ENCODE data around the gene GALNT1. TPM values are rescaled to one million over a fixed set of nuclear protein-coding genes. Genes with fewer than 3 reads are reported as not detected.

The GALNT1 gene
- total and polyA plus RNA-seq, 10 of the 15 experiments (the other 5 are each of a cell fraction or from before 2014, with no cell fraction given) = 8.0 to 53.7 (median 29.9) TPM

- TF ChIP-seq MTA2 (IDR thresholded peaks at IDR 0.05; ENCODE audit: low read depth) (no peak), IKZF2 (IDR thresholded peaks at IDR 0.05) (no peak), NR2C2 (IDR thresholded peaks at IDR 0.05; ENCODE audit: borderline replicate concordance, control insufficient read depth, insufficient read length, low read depth) (no peak), HDGF (IDR thresholded peaks at IDR 0.05) (no peak), ASH2L (IDR thresholded peaks at IDR 0.05; ENCODE audit: borderline replicate concordance, low read depth) (no peak), ZNF207 (IDR thresholded peaks at IDR 0.05; ENCODE audit: borderline replicate concordance) (no peak), KAT2A (conservative IDR thresholded peaks at IDR 0.05; ENCODE audit: control insufficient read depth, low read depth, low read length) (no peak), PAX8 (IDR thresholded peaks at IDR 0.05) (no peak)
Measured at GRCh38 chr18:35646449-35646848, 64.9 kb downstream of the GALNT1 start (continued).

GRCh38 chr18:35653392-35654135 is 72.0 kb downstream of the GALNT1 start:
- BruUV-seq (replicated peaks) = no TSS peak
- DNase-seq (ENCODE audit: low read depth, low spot score) (no peak), ATAC-seq (no peak), FAIRE-seq (no peak)
- Histone ChIP-seq H3K9ac (ENCODE audit: control insufficient read depth, insufficient read depth, low read length) (no peak overlapping the region), H3K4me2 (ENCODE audit: control insufficient read depth, insufficient read depth) (no peak overlapping the region), H2AFZ (ENCODE audit: control insufficient read depth, low read depth, low read length) (no peak overlapping the region), H3K9me3 (replicated peaks; ENCODE audit: control insufficient read depth, insufficient read depth, low read length) (no peaks in the 10 kb centered on the region), H4K20me1 (ENCODE audit: control insufficient read depth, insufficient read depth) (no peaks in the 10 kb centered on the region), H3K36me3 (ENCODE audit: control insufficient read depth in 2 of 2, insufficient read depth in 2 of 2, low read length in 1 of 2) (no peaks in the 10 kb centered on the region; a peak in 1 of 4 replicates), H3K27me3 (replicated peaks in 1 of 2; ENCODE audit: control insufficient read depth in 2 of 2, insufficient read depth in 2 of 2, low read length in 1 of 2) (no peaks in the 10 kb centered on the region), H3K4me3 (no peak overlapping the region), H3K79me2 (ENCODE audit: control insufficient read depth, insufficient read depth, low read length) (no peaks in the 10 kb centered on the region), H3K27ac (ENCODE audit: control insufficient read depth, insufficient read depth) (no peak overlapping the region), H3K4me1 (ENCODE audit: control insufficient read depth, insufficient read depth, low read length) (no peaks in the 10 kb centered on the region)
- RAD21 ChIA-PET (ENCODE audit: unreplicated experiment) = no interaction called here
- WGBS (ENCODE audit: insufficient coverage, insufficient replicate concordance, low lambda C conversion rate, missing lambda C conversion rate) = 74% methylated on average over 4 of the region's 4 CpGs
- SMC1A ChIA-PET (ENCODE audit: uncharacterized antibody, unreplicated experiment) = no interaction called here
- POLR2A ChIA-PET = no interaction called here
- CTCF ChIA-PET = no interaction called here
- intact Hi-C loops (cut with micrococcal nuclease; ENCODE audit: unreplicated experiment) = no loop called here
- in situ Hi-C loops (cut with MboI) = no loop called here
- TF ChIP-seq NFYA (IDR thresholded peaks at IDR 0.05; ENCODE audit: borderline replicate concordance, low read depth, low read length) (no peak), SKIL (IDR thresholded peaks at IDR 0.05; ENCODE audit: low read depth, poor library complexity, severe bottlenecking) (no peak), SREBF1 (IDR thresholded peaks at IDR 0.05; ENCODE audit: low read length) (no peak), PBX3 (IDR thresholded peaks at IDR 0.05; ENCODE audit: insufficient replicate concordance, low read depth, low read length) (no peak), CTCF (IDR thresholded peaks at IDR 0.05 in 2 of 3, conservative IDR thresholded peaks at IDR 0.05 in 1 of 3; ENCODE audit: control insufficient read depth in 2 of 3, extremely low read depth in 1 of 3, insufficient read depth in 1 of 3, low read depth in 3 of 3, low read length in 3 of 3) (no peak), EGR1 (IDR thresholded peaks at IDR 0.05; ENCODE audit: borderline replicate concordance in 1 of 2, low read depth in 2 of 2, low read length in 2 of 2) (no peak), IKZF1 (conservative IDR thresholded peaks at IDR 0.05) (no peak), TCF7 (IDR thresholded peaks at IDR 0.05; ENCODE audit: borderline replicate concordance) (no peak), YY1 (IDR thresholded peaks at IDR 0.05; ENCODE audit: low read depth, low read length) (no peak), TARDBP (IDR thresholded peaks at IDR 0.05; ENCODE audit: borderline replicate concordance) (no peak), MEF2A (IDR thresholded peaks at IDR 0.05; ENCODE audit: insufficient read depth, low read depth, low read length) (no peak)
